ENCODE data around the gene MRPS12.
"Not testable (repeated sequence)": the region's sequence is repeated elsewhere in the genome, so short reads cannot be mapped to it uniquely, and the experiment has no call there.

MRPS12 gene

DNA sequence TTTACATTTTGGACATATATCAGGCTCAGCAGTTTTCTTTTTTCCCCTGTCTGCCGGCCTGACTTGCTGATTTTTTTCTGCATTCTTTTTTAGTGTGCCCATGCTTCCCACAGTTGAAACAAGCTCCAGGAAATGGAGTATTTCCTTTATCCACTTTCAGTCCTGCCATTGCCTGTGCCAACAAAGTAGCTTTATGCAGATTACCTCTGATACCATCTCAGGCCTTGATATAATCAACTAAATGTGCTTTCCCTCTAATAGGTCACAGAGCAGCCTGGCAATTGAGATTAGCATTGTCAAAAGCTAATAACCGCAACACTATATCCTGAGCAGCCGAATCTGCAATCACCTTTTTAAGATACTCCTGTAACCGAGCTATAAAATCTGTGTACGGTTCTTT lies 9.2 kb downstream of the MRPS12 start:
- TF ChIP-seq, protein P1, sequence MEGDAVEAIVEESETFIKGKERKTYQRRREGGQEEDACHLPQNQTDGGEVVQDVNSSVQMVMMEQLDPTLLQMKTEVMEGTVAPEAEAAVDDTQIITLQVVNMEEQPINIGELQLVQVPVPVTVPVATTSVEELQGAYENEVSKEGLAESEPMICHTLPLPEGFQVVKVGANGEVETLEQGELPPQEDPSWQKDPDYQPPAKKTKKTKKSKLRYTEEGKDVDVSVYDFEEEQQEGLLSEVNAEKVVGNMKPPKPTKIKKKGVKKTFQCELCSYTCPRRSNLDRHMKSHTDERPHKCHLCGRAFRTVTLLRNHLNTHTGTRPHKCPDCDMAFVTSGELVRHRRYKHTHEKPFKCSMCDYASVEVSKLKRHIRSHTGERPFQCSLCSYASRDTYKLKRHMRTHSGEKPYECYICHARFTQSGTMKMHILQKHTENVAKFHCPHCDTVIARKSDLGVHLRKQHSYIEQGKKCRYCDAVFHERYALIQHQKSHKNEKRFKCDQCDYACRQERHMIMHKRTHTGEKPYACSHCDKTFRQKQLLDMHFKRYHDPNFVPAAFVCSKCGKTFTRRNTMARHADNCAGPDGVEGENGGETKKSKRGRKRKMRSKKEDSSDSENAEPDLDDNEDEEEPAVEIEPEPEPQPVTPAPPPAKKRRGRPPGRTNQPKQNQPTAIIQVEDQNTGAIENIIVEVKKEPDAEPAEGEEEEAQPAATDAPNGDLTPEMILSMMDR (IDR thresholded peaks at IDR 0.05), result no peak
- Histone ChIP-seq H3K27ac (no peak overlapping the region), H3K4me3 (no peak overlapping the region)
- no peak for DNase-seq (ENCODE audit: low spot score)

DNA sequence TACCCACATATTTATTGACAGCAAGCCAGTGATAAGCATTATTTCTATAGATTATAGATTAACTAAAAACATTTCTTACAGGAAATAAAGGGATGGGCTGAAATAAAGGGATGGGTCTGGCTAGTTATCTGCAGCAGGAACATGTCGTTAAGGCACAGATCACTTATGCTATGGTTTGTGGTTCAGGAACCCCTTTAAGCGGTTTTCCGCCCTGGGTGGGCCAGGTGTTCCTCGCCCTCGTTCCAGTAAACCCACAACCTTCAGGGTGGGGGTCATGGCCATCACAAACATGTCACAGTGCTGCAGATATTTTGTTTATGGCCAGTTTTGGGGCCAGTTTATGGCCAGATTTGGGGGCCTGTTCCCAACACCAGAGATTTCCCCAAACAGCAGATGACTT lies 10.7 kb downstream of the MRPS12 start:
- H3K27ac ChIP-seq; H3K4me3 ChIP-seq; DNase-seq (ENCODE audit: low spot score): not testable (repeated sequence)

DNA sequence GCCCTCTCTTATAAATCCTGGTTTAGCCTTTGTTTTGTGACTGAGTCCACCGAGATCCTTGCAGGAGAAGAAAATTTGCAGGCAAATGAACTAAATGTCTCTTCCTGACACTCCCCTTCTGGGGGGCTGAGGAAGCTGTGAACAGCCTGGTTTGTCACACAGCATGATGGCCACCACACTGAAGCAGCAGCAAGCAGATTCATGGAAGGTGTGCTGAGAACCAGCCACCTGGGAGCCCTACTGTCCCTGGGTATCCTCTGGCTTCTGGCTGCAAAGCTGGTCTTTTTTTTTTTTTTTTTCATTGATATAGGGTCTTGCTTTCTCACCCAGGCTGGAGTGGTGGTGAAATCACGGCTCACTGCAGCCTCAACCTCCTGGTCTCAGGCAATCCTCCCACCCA lies 11.2 kb downstream of the MRPS12 start:
- DNase-seq (ENCODE audit: low spot score), result no peak
- TF ChIP-seq, protein P1 (IDR thresholded peaks at IDR 0.05), result no peak
- no peak overlapping the region for H3K4me3 ChIP-seq

DNA sequence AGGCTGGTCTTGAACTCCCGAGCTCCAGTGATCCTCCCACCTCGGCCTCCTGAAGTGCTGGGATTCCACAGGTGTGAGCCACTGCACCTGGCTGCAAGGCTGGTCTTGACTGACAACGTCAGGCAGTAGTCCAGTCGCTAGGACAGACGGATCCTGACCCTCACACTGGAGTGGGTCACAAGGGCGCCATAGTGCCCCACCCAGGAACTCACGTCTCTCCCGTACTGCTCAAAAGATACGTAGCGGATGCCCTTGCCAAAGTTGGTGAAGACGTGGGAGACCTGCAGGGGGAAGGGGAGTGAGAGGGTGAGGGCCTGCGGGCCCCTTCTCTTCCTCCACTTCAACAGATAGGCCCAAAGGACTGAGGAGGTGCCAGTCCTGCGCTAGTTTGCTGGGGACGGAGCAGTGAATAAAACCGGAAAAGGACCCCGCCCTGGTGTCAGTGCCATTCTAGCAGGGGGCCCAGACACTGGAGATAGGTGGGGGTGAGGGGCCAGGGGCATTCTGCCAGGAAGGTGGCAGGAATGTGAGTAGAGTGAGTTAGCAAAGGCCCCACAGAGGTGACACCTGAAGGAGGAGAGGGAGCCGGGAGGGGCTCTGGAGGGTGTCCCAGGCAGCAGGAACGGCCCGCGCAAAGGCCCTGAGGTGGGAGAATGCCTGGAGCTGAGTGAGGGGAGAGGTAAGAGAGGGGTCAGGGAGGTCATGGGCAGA lies 11.9 kb downstream of the MRPS12 start:
- DNase-seq (ENCODE audit: low spot score), result no peak
- TF ChIP-seq, protein P1 (IDR thresholded peaks at IDR 0.05), result no peak
- H3K4me3 ChIP-seq, result no peak overlapping the region

More for the DNA sequence above, 11.2 kb downstream of the MRPS12 start:
- H3K27ac ChIP-seq, result no peak overlapping the region

DNA sequence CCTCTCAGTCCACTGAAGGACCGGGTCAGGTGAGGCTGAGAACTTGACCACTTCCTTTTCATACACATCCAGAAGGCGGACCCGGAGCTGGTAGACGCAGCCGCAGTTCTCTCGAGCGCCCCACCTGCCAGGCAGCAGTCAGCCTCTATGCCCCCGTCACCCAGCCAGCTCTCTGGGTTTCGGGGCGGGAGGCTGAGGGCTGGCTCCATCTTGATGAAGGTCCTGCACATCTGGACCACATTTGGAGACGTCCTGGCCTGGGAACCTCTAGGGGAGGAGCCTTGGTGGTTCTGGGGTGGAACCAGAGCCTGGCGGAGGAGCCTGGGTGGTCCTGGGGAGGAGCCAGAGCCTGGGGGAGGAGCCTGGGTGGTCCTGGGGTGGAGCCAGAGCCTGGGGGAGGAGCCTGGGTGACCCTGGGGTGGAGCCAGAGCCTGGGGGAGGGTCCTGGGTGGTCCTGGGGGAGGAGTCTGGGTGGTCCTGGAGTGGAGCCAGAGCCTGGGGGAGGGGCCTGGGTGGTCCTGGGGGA lies 14.3 kb downstream of the MRPS12 start:
- no peak for DNase-seq (ENCODE audit: low spot score)
- Histone ChIP-seq H3K4me3 (no peak overlapping the region), H3K27ac (no peak overlapping the region)
- TF ChIP-seq, protein P1 (IDR thresholded peaks at IDR 0.05), result no peak

More for the DNA sequence above, 11.9 kb downstream of the MRPS12 start:
- no peak overlapping the region for H3K27ac ChIP-seq

DNA sequence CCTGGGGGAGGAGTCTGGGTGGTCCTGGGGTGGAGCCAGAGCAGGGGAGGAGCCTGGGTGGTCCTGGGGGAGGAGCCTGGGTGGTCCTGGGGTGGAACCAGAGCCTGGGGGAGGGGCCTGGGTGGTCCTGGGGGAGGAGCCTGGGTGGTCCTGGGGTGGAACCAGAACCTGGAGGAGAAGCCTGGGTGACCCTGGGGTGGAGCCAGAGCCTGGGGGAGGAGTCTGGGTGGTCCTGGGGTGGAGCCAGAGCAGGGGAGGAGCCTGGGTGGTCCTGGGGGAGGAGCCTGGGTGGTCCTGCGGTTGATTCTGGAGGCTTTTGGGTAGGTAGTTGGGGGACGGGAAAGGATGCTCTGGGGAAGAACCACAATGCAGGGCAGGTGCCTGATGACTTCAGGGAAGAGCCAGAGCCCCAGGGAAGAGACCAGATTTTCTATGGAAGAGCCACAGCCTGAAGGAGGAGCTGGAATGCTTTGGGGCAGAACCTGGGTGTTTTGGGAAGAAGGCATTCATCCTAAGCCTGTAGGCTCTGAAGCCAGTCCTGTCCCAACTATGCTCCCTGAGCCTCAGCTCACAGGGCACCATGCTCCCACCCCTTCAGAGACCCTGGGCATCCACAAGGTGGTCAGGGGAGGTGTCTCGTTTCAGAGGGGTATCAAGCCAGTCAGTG lies 15.0 kb downstream of the MRPS12 start:
- TF ChIP-seq, protein P1 (IDR thresholded peaks at IDR 0.05), result no peak
- H3K27ac ChIP-seq, result no peak overlapping the region
- H3K4me3 ChIP-seq, result no peak overlapping the region
- no peak for DNase-seq (ENCODE audit: low spot score)

DNA sequence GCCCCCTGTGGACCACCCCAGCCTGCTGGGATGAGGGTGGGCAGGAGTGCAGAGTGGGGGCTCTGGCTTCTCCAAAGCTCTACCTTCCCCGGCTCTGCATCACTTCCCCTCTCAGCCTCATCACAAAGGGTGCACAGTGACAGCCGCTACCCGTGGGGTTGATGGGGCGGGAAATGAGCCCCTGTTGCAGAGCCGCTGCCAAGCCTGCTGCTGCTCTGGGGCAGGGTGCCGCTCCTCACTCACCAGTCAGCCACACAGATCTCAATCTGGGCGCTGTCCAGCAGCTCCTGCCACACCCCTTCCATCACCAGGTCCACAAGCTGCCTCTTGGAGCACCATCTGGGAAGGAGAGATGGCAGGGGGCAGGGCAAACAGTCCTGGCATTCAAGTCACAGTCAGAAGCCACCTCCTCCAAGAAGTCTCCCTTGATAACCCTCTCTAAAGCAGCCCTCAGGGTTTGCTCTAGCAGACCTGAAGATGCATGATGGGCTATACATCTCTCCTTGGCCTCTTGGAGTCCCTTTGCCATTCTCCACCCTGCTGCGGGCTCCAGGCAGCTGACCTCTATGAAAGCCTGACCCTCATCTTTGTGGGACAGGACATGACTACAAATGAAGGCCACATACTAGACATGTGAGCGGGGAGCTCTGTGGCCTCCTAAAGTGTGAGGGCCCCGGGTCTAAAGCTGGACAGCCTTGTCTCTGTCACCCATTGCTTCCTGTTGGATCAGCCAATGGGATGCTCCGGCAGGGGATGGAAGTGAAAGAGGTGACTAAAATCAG lies 15.7 kb downstream of the MRPS12 start:
- Histone ChIP-seq H3K27ac (no peak overlapping the region), H3K4me3 (no peak overlapping the region)
- DNase-seq (ENCODE audit: low spot score), result no peak
- TF ChIP-seq, protein P1 (IDR thresholded peaks at IDR 0.05), result no peak

Measured in coronary artery (tissue), 2 donors.